GM21723 (cell line): ENCODE data around the gene CGB2.
"Not testable (repeated sequence)": the region's sequence is repeated elsewhere in the genome, so short reads cannot be mapped to it uniquely, and the experiment has no call there.

Source experiments
- ATAC-seq: cut with Tn5 transposase; IDR thresholded peaks from one replicate; pipeline ENCODE4 v1.9.1; 2021; ENCODE audit warnings: mild to moderate bottlenecking, moderate library complexity; ENCODE audit not compliant: unreplicated experiment

CGB2 gene

GRCh38 chr19:49064768-49065611 is 33.3 kb downstream of the CGB2 start, which contains the start of gene NTF4:
Gene NTF4, minus strand, starts transcription at chr19:49064818. Its CDS starts 2,821 bp downstream, at chr19:49061997.
- ATAC-seq: no peak

GRCh38 chr19:49065905-49066512 is 34.3 kb downstream of the CGB2 start:
- ATAC-seq: no peak

- ATAC-seq: no peak
Observed at GRCh38 chr19:49067554-49067953, 35.9 kb downstream of the CGB2 start.

GRCh38 chr19:49069026-49069425 is 37.3 kb downstream of the CGB2 start:
- ATAC-seq: no peak

DNA sequence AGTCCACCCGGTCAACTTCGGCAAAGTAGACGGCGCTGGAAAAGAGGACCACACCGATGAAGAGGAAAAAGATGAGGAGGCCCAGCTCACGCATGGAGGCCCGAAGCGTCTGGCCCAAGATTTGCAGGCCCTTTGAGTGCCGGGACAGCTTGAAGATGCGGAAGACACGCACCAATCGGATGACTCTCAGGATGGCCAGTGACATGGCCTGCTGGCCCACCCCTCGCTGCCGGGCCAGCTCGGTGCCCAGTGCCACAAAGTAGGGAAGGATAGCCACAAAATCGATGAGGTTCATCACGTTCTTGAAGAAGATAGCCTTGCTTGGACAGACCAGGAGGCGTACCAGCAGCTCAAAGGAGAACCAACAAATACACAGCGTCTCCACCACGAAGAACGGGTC is 38.7 kb downstream of the CGB2 start:
- no peak for ATAC-seq

DNA sequence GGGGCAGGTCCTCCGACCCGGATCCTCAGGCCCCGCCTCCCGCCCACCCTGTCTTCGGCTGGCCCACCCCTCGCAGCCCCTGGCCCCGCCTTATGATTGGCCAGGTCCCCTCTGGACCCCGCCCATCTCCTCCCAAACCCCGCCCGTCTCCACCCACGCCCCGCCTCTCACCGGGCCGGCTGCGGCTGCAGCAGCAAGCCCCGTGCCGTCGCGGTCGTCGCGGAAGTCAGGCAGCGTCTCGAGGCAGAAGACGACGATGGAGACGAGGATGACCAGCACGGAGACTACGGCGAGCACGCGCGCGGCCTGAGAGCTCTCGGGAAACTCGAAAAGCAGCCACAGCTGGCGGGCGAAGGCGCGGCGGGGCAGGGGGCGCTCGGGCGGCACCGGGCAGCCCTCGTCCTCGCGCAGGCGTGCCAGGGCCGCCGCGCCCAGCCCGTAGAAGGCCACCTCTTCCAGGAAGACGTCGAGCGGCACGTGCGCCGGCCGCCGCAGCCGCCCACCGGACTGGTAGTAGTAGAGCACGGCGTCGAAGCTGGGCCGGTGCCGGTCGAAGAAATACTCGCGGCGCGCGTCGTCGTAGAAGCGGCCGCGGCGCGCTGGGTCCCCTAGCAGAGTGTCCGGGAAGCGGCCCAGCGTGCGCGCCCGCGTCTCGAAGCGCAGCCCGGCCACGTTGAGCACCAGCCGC is 40.3 kb downstream of the CGB2 start:
- no peak for ATAC-seq

- ATAC-seq: no peak
Observed at GRCh38 chr19:49073514-49074378, 42.1 kb downstream of the CGB2 start.

- not testable (repeated sequence) for ATAC-seq
Observed at GRCh38 chr19:49074869-49075268, 43.2 kb downstream of the CGB2 start.

- no peak for ATAC-seq
Observed at GRCh38 chr19:49080392-49080791, 48.7 kb downstream of the CGB2 start.

DNA sequence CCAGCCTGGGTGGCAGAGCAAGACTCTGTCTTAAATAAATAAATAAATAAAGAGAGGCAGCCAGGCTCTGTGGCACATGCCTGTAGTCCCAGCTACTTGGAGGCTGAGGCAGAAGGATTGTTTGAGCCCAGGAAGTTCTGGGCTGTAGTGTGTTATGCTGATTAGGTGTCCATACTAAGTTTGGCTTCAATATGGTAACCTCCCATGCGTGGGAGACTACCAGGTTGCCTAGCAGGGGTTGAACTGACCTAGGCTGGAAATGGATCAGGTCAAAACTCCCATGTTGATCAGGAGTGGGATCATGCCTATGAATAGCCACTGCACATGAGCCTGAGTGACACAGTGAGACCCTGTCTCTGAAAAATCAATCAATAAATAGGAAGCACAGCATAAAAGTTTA is 49.6 kb downstream of the CGB2 start:
- no peak for ATAC-seq
